ENCODE results near the gene TRAPPC14. TPM values are rescaled to one million over a fixed set of nuclear protein-coding genes. Genes with fewer than 3 reads are reported as not detected.

The TRAPPC14 gene
- total RNA-seq, 1 donor from 2014 or later: 20.3 TPM

DNA sequence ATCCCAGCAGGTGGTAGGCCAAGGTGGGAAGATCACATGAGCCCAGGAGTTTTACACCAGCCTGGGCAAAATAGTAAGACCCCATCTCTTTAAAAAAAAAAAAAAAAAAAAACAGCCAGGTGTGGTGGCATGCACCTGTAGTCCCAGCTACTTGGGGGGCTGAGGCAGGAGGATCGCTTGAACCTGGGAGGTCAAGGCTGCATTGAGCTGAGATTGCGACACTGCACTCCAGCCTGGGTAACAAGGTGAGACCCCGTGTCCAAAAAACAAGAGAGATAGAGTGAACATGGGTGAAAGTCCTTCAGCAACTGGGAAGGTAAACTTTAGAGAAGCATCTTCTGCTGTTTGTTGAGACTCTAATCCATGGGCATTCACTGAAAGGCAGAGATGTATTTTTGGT is 16.1 kb downstream of the TRAPPC14 start:
- Mint-ChIP-seq H3K9me3 (ENCODE audit: unreplicated experiment) (no peaks in the 10 kb centered on the region), H3K4me1 (ENCODE audit: unreplicated experiment) (no peaks in the 10 kb centered on the region), H3K36me3 (ENCODE audit: unreplicated experiment) (no peaks in the 10 kb centered on the region), H3K4me3 (ENCODE audit: unreplicated experiment) (no peak overlapping the region), H3K27ac (ENCODE audit: unreplicated experiment) (no peak overlapping the region), H3K27me3 (ENCODE audit: unreplicated experiment) (peaks cover 14% of the 10 kb centered on the region)
- no peak for TF ChIP-seq CTCF (IDR thresholded peaks at IDR 0.05)
- no peak for DNase-seq (ENCODE audit: extremely low spot score, unreplicated experiment)

DNA sequence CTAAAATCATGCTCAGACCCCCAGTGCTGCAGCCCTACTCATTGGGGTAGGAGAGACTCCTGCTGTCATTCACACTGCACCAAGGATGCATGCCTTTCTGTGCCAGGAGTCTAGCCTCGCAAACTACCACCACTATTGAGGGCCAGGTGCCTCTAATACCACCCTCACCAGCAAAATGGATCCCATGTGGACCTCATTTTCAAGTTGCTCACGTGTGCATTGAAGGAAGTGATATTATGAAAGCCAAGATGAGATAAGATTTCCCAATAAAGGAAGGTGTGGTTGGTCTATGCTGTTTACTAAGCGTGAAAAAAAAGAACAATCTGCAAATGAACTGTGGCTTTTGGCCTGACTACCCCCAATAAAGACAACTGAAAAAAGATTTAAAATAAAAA is 17.0 kb downstream of the TRAPPC14 start:
- TF ChIP-seq CTCF (IDR thresholded peaks at IDR 0.05): no peak
- DNase-seq (ENCODE audit: extremely low spot score, unreplicated experiment): no peak
- no peaks in the 10 kb centered on the region for H3K36me3 Mint-ChIP-seq (ENCODE audit: unreplicated experiment)
- H3K4me1 Mint-ChIP-seq (ENCODE audit: unreplicated experiment): no peaks in the 10 kb centered on the region
- no peak overlapping the region for H3K27ac Mint-ChIP-seq (ENCODE audit: unreplicated experiment)
- H3K4me3 Mint-ChIP-seq (ENCODE audit: unreplicated experiment): no peak overlapping the region
- no peaks in the 10 kb centered on the region for H3K9me3 Mint-ChIP-seq (ENCODE audit: unreplicated experiment)
- peaks cover 14% of the 10 kb centered on the region for H3K27me3 Mint-ChIP-seq (ENCODE audit: unreplicated experiment)

GRCh38 chr7:100137851-100138760 is 20.4 kb downstream of the TRAPPC14 start:
- no peak for DNase-seq (ENCODE audit: extremely low spot score, unreplicated experiment)
- H3K9me3 Mint-ChIP-seq (ENCODE audit: unreplicated experiment): no peaks in the 10 kb centered on the region
- no peaks in the 10 kb centered on the region for H3K4me1 Mint-ChIP-seq (ENCODE audit: unreplicated experiment)
- no peaks in the 10 kb centered on the region for H3K36me3 Mint-ChIP-seq (ENCODE audit: unreplicated experiment)
- TF ChIP-seq CTCF (IDR thresholded peaks at IDR 0.05): no peak
- peaks cover 20% of the 10 kb centered on the region for H3K27me3 Mint-ChIP-seq (ENCODE audit: unreplicated experiment)
- H3K4me3 Mint-ChIP-seq (ENCODE audit: unreplicated experiment): no peak overlapping the region
- H3K27ac Mint-ChIP-seq (ENCODE audit: unreplicated experiment): no peak overlapping the region

GRCh38 chr7:100132697-100133151 is 25.8 kb downstream of the TRAPPC14 start:
- no peaks in the 10 kb centered on the region for H3K36me3 Mint-ChIP-seq (ENCODE audit: unreplicated experiment)
- no peak overlapping the region for H3K27ac Mint-ChIP-seq (ENCODE audit: unreplicated experiment)
- peaks cover 16% of the 10 kb centered on the region for H3K4me1 Mint-ChIP-seq (ENCODE audit: unreplicated experiment)

More at GRCh38 chr7:100132697-100133151, 25.8 kb downstream of the TRAPPC14 start:
- Mint-ChIP-seq H3K4me3 (ENCODE audit: unreplicated experiment) (no peak overlapping the region), H3K27me3 (ENCODE audit: unreplicated experiment) (peaks cover 6% of the 10 kb centered on the region), H3K9me3 (ENCODE audit: unreplicated experiment) (no peaks in the 10 kb centered on the region)
- DNase-seq (ENCODE audit: extremely low spot score, unreplicated experiment): no peak
- TF ChIP-seq CTCF (IDR thresholded peaks at IDR 0.05): peak; percentile 91
